D721Med (cell line): Measurements from ENCODE around the gene PKP2.
"Not testable (repeated sequence)": the region's sequence is repeated elsewhere in the genome, so short reads cannot be mapped to it uniquely, and the experiment has no call there.

Experiments used
- DNase-seq: peaks from one replicate; pipeline ENCODE4 v3.0.0; 2011; ENCODE audit warnings: low spot score; ENCODE audit not compliant: insufficient read length
- FAIRE-seq: peaks from 2 replicates; lab custom pipeline; 2011; peaks lifted over from hg19 to GRCh38; lab: Jason Lieb, UNC
- CTCF ChIP-seq: IDR thresholded peaks from 2 replicates; pipeline ENCODE4 v1.5.1; 2012; ENCODE audit warnings: mild to moderate bottlenecking, control low read depth; ENCODE audit not compliant: insufficient read depth; ENCODE audit errors: missing control alignments

The PKP2 gene

GRCh38 chr12:32877601-32878459 lies 18.7 kb downstream of the PKP2 start:
- FAIRE-seq (no peak), DNase-seq (peak; percentile 69)

GRCh38 chr12:32876004-32876403 lies 20.6 kb downstream of the PKP2 start:
- TF ChIP-seq CTCF: no peak
- no peak for DNase-seq
- no peak for FAIRE-seq

More at GRCh38 chr12:32877601-32878459, 18.7 kb downstream of the PKP2 start:
- TF ChIP-seq CTCF: no peak

- FAIRE-seq: no peak
- DNase-seq: no peak
Measured at GRCh38 chr12:32874975-32875374, 21.6 kb downstream of the PKP2 start.

DNA sequence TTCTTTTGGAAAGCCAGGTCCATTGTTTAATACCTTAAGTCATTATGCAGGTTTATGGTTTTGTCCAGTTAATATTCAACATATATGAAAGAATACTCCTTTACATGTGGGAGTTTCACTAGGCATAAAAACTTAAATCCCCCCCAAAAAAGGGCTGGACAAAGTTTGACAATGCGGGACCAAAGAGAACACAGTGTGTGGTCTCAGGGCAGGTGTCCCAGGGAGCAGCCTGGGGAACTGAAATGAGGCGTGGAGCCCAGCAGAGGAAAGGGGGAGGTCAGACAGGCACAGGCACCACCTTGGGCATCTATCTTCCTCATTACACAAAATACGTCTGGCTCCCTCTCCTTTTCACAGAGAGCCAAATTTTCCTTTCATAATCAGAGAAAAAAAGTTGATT lies 22.5 kb downstream of the PKP2 start:
- FAIRE-seq (no peak), DNase-seq (no peak)
- no peak for TF ChIP-seq CTCF

More at GRCh38 chr12:32874975-32875374, 21.6 kb downstream of the PKP2 start:
- no peak for TF ChIP-seq CTCF

DNA sequence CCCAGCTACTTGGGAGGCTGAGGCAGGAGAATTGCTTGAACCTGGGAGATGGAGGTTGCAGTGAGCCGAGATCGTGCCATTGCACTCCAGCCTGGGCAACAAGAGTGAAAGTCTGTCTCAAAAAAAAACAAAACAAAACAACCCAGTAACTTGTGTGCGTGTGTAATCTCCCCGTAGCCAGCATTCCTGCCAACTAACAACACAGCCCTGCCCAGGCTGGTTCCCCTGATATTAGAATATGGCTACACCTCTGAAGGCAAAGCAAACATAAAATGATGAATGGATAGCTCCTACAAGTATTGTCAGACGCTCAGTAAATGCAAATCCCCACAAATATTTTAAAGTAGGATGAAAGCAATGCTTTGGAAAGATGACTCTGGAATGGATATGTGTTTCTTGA lies 24.2 kb downstream of the PKP2 start:
- FAIRE-seq, DNase-seq: not testable (repeated sequence)

DNA sequence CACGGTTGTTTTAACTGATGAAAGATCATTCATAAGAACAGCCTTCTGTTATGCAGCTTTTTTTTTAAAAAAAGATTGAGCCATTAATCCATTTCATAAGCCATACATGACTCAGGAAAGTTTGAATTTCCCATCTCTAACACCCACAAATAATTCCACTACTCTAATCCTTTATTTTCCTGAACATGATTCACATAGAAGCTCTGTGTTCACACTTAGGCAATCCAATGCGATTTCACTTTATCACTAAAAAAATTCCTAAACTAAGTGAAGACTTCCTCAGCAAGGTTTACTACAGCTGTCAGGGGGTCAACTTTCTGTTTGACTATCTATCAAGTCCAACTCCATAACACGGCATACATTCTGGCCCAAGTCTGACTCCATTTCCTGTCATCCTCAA lies 25.9 kb downstream of the PKP2 start:
- FAIRE-seq: no peak
- TF ChIP-seq CTCF: no peak
- no peak for DNase-seq

- FAIRE-seq (no peak), DNase-seq (no peak)
- no peak for TF ChIP-seq CTCF
Measured at GRCh38 chr12:32868885-32869284, 27.7 kb downstream of the PKP2 start.

DNA sequence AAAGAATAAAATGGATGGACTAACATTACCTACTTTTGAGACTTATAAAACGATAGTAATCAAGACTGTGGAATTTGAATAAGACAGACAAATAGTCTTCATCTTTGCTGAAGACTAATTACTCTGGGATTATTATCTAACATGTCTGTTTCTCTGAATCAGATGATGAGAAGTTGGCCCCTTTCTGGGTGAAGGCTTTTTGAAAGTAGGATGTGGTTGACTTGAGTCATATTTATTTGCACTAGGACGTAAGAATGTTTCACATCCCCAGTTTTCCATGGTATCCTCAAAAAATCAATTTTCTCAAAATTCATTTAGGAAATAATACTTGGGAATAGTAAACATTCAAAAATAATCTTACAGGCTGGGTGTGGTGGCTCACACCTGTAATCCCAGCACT lies 31.8 kb downstream of the PKP2 start:
- no peak for TF ChIP-seq CTCF
- DNase-seq: no peak
- FAIRE-seq: no peak
